Mucosa of rectum (tissue), 2 donors: Measurements from ENCODE around the gene DPEP3.

Experiments used
- H3K27ac ChIP-seq, 2 donors: one replicate each; pipeline ENCODE4 v1.7.0; 2013; ENCODE audit warnings: inconsistent platforms in 2 of 2, low read depth in 2 of 2, low read length in 2 of 2
- H3K27me3 ChIP-seq, 2 donors: one replicate each; pipeline ENCODE4 v1.7.0; 2013; ENCODE audit warnings: low read length in 2 of 2; ENCODE audit not compliant: control insufficient read depth in 2 of 2, insufficient read depth in 2 of 2
- H3K36me3 ChIP-seq, 2 donors: one replicate each; pipeline ENCODE4 v1.7.0; 2013; ENCODE audit warnings: low read length in 2 of 2; ENCODE audit not compliant: control insufficient read depth in 2 of 2, insufficient read depth in 2 of 2
- H3K4me1 ChIP-seq, 2 donors: one replicate each; pipeline ENCODE4 v1.7.0; 2013; ENCODE audit warnings: low read length in 2 of 2, mild to moderate bottlenecking in 1 of 2; ENCODE audit not compliant: control insufficient read depth in 2 of 2, insufficient read depth in 2 of 2
- H3K4me3 ChIP-seq, 2 donors: one replicate each; pipeline ENCODE4 v1.7.0; 2013; ENCODE audit warnings: low read length in 2 of 2
- H3K9ac ChIP-seq, 2 donors: one replicate each; pipeline ENCODE4 v1.7.0; 2013; ENCODE audit warnings: low read length in 2 of 2, low read depth in 1 of 2, mild to moderate bottlenecking in 1 of 2
- H3K9me3 ChIP-seq, 2 donors: one replicate each; pipeline ENCODE4 v1.7.0; 2013; ENCODE audit warnings: low read length in 2 of 2; ENCODE audit not compliant: control insufficient read depth in 2 of 2
- donor health status: healthy.
- donor health status: Normal muscosa, but diverticular disease.

The DPEP3 gene

DNA sequence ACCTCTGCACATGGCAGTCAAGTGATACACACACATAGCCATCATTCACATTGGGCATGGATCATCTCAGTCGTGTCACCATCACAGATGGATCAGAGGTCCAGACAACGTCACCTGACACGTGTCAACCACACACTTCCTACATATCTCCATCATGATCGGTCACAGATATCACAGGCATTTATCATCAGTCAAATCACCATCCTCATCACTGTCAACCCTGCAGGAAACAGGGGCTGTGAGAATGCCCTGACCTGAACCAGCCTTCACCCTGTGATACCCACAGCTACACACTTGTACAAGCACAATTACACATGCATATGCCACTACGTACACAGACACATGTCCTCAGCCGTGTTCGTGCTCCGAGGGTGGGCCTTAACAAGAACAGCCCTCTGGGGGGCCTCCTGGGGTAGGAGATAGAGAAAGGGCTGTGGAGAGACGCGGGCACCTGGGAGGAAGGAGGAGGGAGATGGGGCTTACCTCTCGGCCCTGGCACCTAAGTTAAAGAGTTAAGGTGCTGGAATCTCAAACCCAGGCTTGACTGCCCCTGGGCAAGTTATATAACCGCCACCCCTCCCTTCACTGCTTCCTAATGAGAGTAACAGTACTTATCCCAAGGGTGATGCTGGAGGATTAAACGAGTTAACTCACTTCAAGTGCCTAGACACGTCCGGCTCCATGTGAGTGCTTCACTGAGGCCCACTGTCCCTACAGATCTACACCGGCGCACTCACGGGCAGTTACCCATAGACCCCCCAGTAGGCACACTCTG lies 12.9 kb downstream of the DPEP3 start:
- Histone ChIP-seq H3K27me3 (peaks cover 2 to 4% of the 10 kb centered on the region in 2 donors), H3K36me3 (peaks cover 0 to 1% of the 10 kb centered on the region in 2 donors), H3K9ac (peak overlapping the region; percentile 34 to 77), H3K4me3 (peak overlapping the region; percentile 64 to 74), H3K9me3 (no peaks in the 10 kb centered on the region), H3K4me1 (peaks cover 11 to 24% of the 10 kb centered on the region in 2 donors), H3K27ac (peak overlapping the region; percentile 82 to 89)

DNA sequence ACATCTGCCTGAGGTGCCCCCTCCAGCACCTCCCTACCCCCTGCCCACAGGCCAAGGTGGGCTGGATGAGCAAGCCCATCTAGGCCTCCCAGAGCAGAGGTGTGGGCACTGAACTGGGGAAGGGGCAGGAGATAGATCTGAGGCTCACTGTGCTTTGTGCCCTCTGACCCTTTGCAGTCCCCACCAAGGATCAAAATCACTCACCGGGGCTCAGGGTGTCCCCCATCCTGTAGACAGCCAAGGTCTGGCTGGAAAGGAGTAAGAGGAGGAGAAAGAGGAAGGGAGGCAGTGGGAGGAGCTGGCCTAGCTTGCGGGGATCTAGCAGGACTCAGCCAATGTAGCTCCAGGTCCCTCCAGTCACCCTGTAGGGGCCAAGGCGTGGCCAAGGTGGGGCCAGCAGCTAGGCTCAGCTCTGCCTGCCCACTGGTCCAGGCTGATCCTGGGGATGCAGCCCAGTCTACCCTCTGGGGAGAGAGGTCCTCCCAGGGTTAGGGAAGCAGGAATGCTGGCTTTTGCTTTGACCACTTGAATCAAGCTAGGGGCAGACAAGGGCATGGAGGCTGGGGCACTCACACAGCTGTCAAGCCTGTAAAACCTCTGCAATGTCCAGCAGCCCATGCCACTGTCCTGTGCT lies 13.6 kb downstream of the DPEP3 start:
- peak overlapping the region in 1 of 2 donors; percentile 38 for H3K27ac ChIP-seq
- H3K4me1 ChIP-seq: peaks cover 11 to 29% of the 10 kb centered on the region in 2 donors
- H3K9me3 ChIP-seq: no peaks in the 10 kb centered on the region
- H3K36me3 ChIP-seq: peaks cover 0 to 8% of the 10 kb centered on the region in 2 donors
- peak overlapping the region; percentile 64 to 74 for H3K4me3 ChIP-seq
- peak overlapping the region; percentile 2 to 77 for H3K9ac ChIP-seq
- H3K27me3 ChIP-seq: peaks cover 2 to 4% of the 10 kb centered on the region in 2 donors

DNA sequence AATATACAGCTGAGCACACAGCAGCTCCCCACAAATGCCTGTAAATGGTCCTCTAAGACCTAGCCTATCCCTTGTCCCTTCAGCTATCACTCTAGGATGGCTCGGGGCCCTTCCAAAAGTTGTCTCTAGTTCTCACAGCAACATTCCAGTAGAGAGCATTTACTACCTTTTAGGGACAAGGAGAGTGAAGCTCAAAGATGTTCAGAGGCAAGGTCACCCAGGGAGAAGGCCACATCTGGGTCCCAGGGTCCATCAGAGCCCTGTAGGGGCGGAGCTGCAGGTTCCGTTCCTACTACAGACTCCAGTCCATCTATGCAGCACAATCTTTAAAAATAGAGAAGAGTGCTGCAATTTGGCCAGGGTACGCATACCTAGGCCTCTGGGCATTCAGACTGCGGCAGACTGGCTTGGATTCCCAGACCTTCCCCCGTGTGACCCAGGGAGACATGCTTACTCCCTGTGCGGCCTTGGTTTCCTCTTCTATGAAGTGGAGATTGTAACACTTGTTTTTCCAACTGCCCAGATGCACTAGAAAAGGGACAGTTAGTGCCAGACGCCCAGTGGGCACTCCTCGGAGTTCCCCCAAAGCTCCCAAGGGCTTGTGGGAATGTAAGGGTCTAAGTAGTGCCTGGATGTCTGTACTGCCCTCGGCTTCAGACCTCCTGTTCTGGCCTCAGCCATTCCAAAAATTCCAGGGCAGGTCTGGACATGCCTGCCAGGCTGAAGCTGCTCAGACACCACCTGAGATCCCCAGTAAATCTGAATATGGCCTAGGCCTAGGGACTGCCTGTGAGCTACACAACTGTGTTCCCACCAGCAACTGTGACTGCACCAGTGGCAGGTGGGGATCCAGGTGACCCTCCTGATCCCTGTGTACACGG lies 14.4 kb downstream of the DPEP3 start:
- H3K9ac ChIP-seq: peak overlapping the region in 1 of 2 donors; percentile 2
- H3K27ac ChIP-seq: peak overlapping the region in 1 of 2 donors; percentile 38
- H3K36me3 ChIP-seq: peaks cover 0 to 15% of the 10 kb centered on the region in 2 donors
- H3K9me3 ChIP-seq: no peaks in the 10 kb centered on the region
- H3K4me3 ChIP-seq: peak overlapping the region in 1 of 2 donors; percentile 64
- peaks cover 16 to 32% of the 10 kb centered on the region in 2 donors for H3K4me1 ChIP-seq
- H3K27me3 ChIP-seq: peaks cover 2 to 4% of the 10 kb centered on the region in 2 donors

DNA sequence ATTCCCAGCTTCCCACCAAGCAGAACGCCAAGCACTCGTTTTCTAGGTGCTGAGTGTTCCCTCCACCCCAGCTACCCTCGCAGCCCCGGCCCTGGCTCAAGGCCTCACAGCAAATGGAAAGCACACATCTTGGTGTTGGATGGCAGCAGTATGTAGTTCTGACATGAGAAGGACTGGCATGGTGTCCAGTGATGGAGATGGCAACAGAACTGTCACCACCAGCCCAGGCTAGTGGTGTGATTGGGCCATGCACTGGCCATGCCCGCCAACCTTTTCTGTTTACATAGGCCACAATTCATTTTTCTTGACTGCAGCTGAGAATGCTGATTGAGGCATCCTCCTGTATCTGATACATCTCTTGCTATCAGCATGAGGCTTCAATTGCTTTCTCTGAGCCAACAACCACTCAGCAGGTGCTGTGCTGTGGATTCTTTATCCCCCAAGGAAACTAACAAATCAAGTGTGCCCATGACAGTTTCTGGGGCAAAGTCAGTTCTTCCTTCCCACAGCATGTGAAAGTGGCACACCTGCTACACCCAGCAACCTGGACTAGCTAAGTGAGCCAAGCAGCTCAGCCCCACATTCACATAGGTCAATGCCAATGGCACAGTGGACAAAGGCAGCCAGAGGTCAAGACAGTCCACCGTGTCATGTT lies 15.7 kb downstream of the DPEP3 start:
- no peak overlapping the region for H3K27ac ChIP-seq
- H3K27me3 ChIP-seq: peaks cover 2 to 4% of the 10 kb centered on the region in 2 donors
- H3K36me3 ChIP-seq: peaks cover 0 to 18% of the 10 kb centered on the region in 2 donors
- H3K9ac ChIP-seq: no peak overlapping the region
- no peak overlapping the region for H3K4me3 ChIP-seq
- H3K4me1 ChIP-seq: peaks cover 19 to 32% of the 10 kb centered on the region in 2 donors
- H3K9me3 ChIP-seq: no peaks in the 10 kb centered on the region

DNA sequence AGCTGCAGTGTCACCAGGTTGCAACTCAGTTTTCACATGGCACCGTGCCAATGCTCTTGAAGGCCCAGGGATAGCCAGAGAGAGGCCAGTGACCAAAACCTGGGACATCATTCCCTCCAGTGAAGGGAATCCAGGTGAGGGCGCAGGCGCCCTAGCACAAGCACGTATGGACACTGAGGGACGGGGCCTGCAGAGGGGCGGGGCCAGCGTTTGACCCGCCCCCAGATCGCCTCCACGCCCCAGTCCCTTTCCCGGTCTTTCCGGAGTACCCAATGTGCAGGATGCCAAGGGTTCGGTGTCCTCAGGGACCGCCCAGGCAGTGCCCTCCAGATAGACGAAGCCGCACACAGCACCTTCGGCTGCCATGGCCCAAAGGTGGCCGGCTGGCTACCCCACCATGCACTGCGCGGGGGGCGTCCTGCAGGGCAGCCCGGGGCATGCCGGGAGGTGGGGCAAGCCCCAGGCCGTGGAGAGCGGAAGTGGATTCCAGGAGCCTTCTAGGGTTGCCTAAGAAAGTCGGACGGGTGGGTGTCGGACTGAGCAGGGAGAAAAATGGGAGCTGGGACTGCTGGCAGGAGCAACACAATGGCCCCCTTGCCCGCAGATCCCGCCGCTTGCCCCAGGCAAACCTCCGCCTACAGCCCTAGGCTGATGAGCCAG lies 16.5 kb downstream of the DPEP3 start:
- peaks cover 0 to 18% of the 10 kb centered on the region in 2 donors for H3K36me3 ChIP-seq
- peak overlapping the region in 1 of 2 donors; percentile 4 for H3K27ac ChIP-seq
- H3K27me3 ChIP-seq: peaks cover under 1 to 2% of the 10 kb centered on the region in 2 donors
- peaks cover 20 to 27% of the 10 kb centered on the region in 2 donors for H3K4me1 ChIP-seq
- no peaks in the 10 kb centered on the region for H3K9me3 ChIP-seq
- no peak overlapping the region for H3K4me3 ChIP-seq
- no peak overlapping the region for H3K9ac ChIP-seq

DNA sequence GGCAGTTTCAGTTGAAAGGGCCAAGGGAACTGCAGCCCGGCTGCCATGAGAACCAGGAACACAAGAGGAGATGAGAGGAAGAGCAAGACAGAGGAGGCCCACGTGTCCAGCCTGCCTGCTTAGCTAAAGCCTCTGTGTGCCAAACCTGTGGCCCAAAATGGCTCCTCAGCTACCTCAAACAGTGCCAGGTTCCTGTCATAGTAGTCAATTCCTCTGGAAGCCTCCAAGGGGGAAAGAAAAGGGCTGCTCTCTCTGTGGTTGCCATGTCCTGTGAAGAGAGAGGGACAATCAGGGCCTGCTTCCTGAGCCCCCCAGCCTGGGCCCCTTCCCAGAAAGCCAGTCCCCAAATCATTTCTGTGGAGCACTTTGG lies 17.0 kb downstream of the DPEP3 start:
- Histone ChIP-seq H3K27ac (peak overlapping the region in 1 of 2 donors; percentile 4), H3K27me3 (peaks cover 0 to 2% of the 10 kb centered on the region in 2 donors), H3K4me3 (no peak overlapping the region)

DNA sequence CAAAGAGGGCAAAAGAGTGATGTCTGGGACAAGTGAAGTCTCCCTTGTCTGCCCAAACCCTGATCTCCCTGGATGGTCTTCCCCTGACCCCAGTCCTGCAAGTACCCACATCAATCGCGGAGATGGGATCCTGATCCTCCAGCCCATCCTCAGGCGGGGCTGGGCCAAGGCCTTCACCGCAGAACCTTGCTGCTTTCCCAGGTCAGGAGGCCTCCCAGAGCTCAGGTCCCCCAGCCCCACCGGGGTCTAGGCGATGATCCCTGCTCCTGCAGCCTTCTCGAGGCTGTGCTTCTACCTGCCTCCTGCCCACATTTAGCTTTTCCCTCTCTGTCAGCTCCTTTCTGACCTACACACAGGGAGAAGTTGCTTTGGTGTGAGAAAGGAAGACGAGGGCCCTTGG lies 18.2 kb downstream of the DPEP3 start:
- no peak overlapping the region for H3K27ac ChIP-seq
- no peaks in the 10 kb centered on the region for H3K27me3 ChIP-seq
- H3K9ac ChIP-seq: peak overlapping the region in 1 of 2 donors; percentile 6
- no peaks in the 10 kb centered on the region for H3K9me3 ChIP-seq
- H3K4me3 ChIP-seq: no peak overlapping the region
- H3K4me1 ChIP-seq: peaks cover 20 to 27% of the 10 kb centered on the region in 2 donors
- peaks cover 0 to 28% of the 10 kb centered on the region in 2 donors for H3K36me3 ChIP-seq

More for the DNA sequence above, 17.0 kb downstream of the DPEP3 start:
- H3K4me1 ChIP-seq: peaks cover 20 to 27% of the 10 kb centered on the region in 2 donors
- no peaks in the 10 kb centered on the region for H3K9me3 ChIP-seq
- peaks cover 0 to 23% of the 10 kb centered on the region in 2 donors for H3K36me3 ChIP-seq
- H3K9ac ChIP-seq: no peak overlapping the region

DNA sequence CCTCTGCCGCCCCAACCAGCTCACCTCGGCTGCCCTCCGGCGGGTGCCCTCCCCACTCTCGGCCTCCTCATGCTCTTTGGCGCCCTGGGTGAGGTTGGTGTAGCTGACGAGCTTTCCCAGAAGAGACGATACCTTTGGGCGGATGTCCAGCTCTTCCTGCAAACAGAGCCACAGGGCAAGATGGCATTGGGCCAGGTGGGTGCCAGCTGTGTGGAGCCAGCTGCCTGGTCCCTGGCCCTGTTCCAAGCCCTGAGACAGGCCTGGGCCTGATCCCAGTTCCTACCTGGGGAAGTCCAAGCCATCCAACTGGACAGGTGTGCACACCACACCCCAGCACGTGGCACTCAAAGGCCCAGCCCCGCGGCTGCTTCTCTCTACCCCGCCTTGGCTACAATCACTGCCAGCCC lies 18.7 kb downstream of the DPEP3 start:
- no peaks in the 10 kb centered on the region for H3K27me3 ChIP-seq
- H3K9ac ChIP-seq: no peak overlapping the region
- H3K4me1 ChIP-seq: peaks cover 15 to 23% of the 10 kb centered on the region in 2 donors
- H3K27ac ChIP-seq: no peak overlapping the region
- no peaks in the 10 kb centered on the region for H3K9me3 ChIP-seq
- peaks cover 0 to 28% of the 10 kb centered on the region in 2 donors for H3K36me3 ChIP-seq
- no peak overlapping the region for H3K4me3 ChIP-seq
